Osteoblast (primary cell): ENCODE measurements around the gene PTGES. TPM values are rescaled to one million over a fixed set of nuclear protein-coding genes. Genes with fewer than 3 reads are reported as not detected.

ENCODE experiments used
- DNase-seq: peaks from one replicate; pipeline ENCODE4 v3.0.0; 2011; ENCODE audit warnings: low spot score, mixed read lengths; ENCODE audit not compliant: insufficient read length; ENCODE audit errors: missing footprints
- H2AFZ ChIP-seq: 2 replicates; pipeline ENCODE4 v1.6.0; 2011; ENCODE audit warnings: mild to moderate bottlenecking, low read length
- H3K27ac ChIP-seq: 2 replicates; pipeline ENCODE4 v1.5.1; 2011; ENCODE audit warnings: mild to moderate bottlenecking, low read depth, low read length, moderate library complexity
- H3K27me3 ChIP-seq: 2 replicates; pipeline ENCODE4 v1.6.0; 2012; ENCODE audit warnings: mild to moderate bottlenecking, control low read depth, inconsistent platforms, low read length, moderate library complexity; ENCODE audit not compliant: insufficient read depth
- H3K36me3 ChIP-seq: 2 replicates; pipeline ENCODE4 v1.5.1; 2011; ENCODE audit warnings: mild to moderate bottlenecking, low read length, control low read depth, moderate library complexity; ENCODE audit not compliant: insufficient read depth
- H3K4me1 ChIP-seq: 2 replicates; pipeline ENCODE4 v1.5.1; 2011; ENCODE audit warnings: mild to moderate bottlenecking, low read length, control low read depth, moderate library complexity; ENCODE audit not compliant: insufficient read depth
- H3K4me2 ChIP-seq: 2 replicates; pipeline ENCODE4 v1.6.0; 2011; ENCODE audit warnings: mild to moderate bottlenecking, low read length; ENCODE audit not compliant: insufficient read depth
- H3K4me3 ChIP-seq: fragments of 200-600 bp; sonication (generic); 3 replicates; pipeline ENCODE4 v1.5.1; 2012; ENCODE audit warnings: mild to moderate bottlenecking, low read length, inconsistent platforms; ENCODE audit not compliant: insufficient read depth
- H3K79me2 ChIP-seq: 2 replicates; pipeline ENCODE4 v1.6.0; 2012; ENCODE audit warnings: mild to moderate bottlenecking, low read length, control low read depth, inconsistent platforms; ENCODE audit not compliant: insufficient read depth
- H3K9me3 ChIP-seq: 2 replicates; pipeline ENCODE4 v1.5.1; 2011; ENCODE audit warnings: low read depth, low read length, control low read depth
- H4K20me1 ChIP-seq: 2 replicates; pipeline ENCODE4 v1.6.0; 2012; ENCODE audit warnings: mild to moderate bottlenecking, low read length, control low read depth; ENCODE audit not compliant: insufficient read depth
- CTCF ChIP-seq: IDR thresholded peaks from 2 replicates; pipeline ENCODE4 v1.5.1; 2011; ENCODE audit warnings: mild to moderate bottlenecking, low read depth, low read length, moderate library complexity; ENCODE audit errors: extremely low read depth
- total RNA-seq: library from RNA; depleted of rRNA; stranded (reverse); fragments of >200 nt; gene quantifications from 2 replicates; pipeline ENCODE4 v1.2.3, GENCODE V29; 2012

Gene PTGES
- total RNA-seq, 1 donor, result 70.9 TPM

- Histone ChIP-seq H3K27me3 (no peaks in the 10 kb centered on the region), H3K4me2 (no peak overlapping the region), H3K4me1 (peaks cover 29% of the 10 kb centered on the region), H3K9me3 (no peaks in the 10 kb centered on the region), H4K20me1 (no peaks in the 10 kb centered on the region), H3K27ac (no peak overlapping the region), H3K4me3 (no peak overlapping the region), H3K79me2 (no peaks in the 10 kb centered on the region), H2AFZ (no peak overlapping the region), H3K36me3 (no peaks in the 10 kb centered on the region)
- no peak for DNase-seq
- TF ChIP-seq CTCF, result no peak
These were observed 25.6 kb upstream of the PTGES start for GRCh38 chr9:129778469-129778868.

- no peak for TF ChIP-seq CTCF
- Histone ChIP-seq H3K4me3 (peak overlapping the region; percentile 46), H2AFZ (peak overlapping the region; percentile 65), H3K27me3 (no peaks in the 10 kb centered on the region), H3K9me3 (no peaks in the 10 kb centered on the region), H3K27ac (peak overlapping the region; percentile 97), H3K4me1 (peaks cover 32% of the 10 kb centered on the region), H3K4me2 (peak overlapping the region; percentile 75), H3K36me3 (no peaks in the 10 kb centered on the region), H3K79me2 (no peaks in the 10 kb centered on the region), H4K20me1 (no peaks in the 10 kb centered on the region)
- no peak for DNase-seq
These were observed 24.9 kb upstream of the PTGES start for GRCh38 chr9:129777769-129778130.

GRCh38 chr9:129776938-129777768 is 24.3 kb upstream of the PTGES start:
- peak overlapping the region; percentile 87 for H2AFZ ChIP-seq
- H3K4me3 ChIP-seq, result peak overlapping the region; percentile 62
- no peaks in the 10 kb centered on the region for H3K36me3 ChIP-seq

More at GRCh38 chr9:129776938-129777768, 24.3 kb upstream of the PTGES start:
- DNase-seq, result peak; percentile 98
- no peak for TF ChIP-seq CTCF
- Histone ChIP-seq H4K20me1 (no peaks in the 10 kb centered on the region), H3K4me2 (peak overlapping the region; percentile 75), H3K9me3 (no peaks in the 10 kb centered on the region), H3K27me3 (no peaks in the 10 kb centered on the region), H3K4me1 (peaks cover 29% of the 10 kb centered on the region), H3K79me2 (no peaks in the 10 kb centered on the region), H3K27ac (peak overlapping the region; percentile 97)
